ENCODE results near the gene GSN. TPM values are rescaled to one million over a fixed set of nuclear protein-coding genes. Genes with fewer than 3 reads are reported as not detected.

GSN gene
- total RNA-seq (2021) (28.4 and 43.7 TPM in 2 replicates), Bru-seq, nascent RNA (percentile 44 among the genes with signal in this experiment), BruChase-seq, experiment 1, labeled RNA remaining after a 2-hour chase (percentile 43 among the genes with signal in this experiment), BruChase-seq, experiment 2, labeled RNA remaining after a 6-hour chase (percentile 42 among the genes with signal in this experiment)
- long read RNA-seq, transcript GSN-203 (19 exons, 2,664 nt): minor isoform, 5 of 149 reads
- long read RNA-seq, transcript GSN-204 (17 exons, 2,657 nt): major isoform, 9 of 149 reads
- long read RNA-seq, transcript GSN-206 (17 exons, 2,311 nt): minor isoform, 7 of 149 reads
- long read RNA-seq, partial matches to known transcripts: 24 of 149 reads
- long read RNA-seq, other reads (novel, unspliced or antisense): 103 of 149 reads

DNA sequence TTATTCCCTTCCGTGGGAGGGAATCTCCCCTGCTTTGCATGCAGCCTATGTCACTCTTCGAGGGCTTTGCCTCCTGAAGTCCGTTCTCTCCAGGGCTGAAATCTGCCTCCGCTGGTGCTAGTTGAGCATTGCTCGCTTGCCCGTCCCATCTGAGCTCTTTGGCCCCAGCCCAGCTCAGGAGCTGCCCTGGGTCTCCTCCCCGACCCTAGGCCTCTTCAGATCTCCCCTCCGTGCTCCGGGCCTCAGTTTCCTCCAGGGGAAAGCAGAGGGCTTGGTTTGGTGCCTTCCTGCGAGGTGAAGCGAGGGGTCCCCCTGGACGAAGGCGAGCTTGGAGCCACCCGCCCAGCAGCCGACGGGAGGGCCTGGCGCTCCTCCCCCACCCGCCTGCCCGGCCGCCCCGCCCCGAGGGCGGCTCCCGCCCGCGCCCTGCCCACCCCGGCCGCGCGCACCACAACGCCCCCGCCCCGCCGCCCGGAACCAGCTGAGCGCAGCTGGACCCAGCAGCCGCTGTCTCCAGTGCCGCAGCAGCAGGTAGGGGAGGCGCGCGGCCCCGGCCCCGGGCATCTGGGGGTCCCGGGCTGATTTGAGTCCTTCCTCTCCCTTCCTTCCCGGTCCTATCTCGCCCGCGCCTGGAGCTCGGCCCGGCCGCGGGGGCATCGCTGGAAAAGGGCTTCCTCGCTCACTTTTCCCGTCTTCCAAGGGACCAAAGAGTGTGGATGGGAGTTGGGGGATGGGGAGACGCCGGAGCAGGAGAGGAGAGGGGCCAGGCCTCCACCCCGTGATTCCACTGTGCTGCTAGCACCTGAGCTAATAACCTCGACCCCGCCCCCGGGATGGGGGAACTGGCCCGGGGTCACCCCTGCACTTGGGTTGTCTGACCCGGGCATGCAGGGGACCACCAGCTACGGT, at the start of gene GSN:
Gene GSN (plus strand): TSS at position 474 of the 909 bp plus-strand sequence. CDS start 33,810 bp downstream, outside the sequence.
- peak; percentile 69 for DNase-seq (ENCODE audit: low spot score)
- TF ChIP-seq, protein P1, sequence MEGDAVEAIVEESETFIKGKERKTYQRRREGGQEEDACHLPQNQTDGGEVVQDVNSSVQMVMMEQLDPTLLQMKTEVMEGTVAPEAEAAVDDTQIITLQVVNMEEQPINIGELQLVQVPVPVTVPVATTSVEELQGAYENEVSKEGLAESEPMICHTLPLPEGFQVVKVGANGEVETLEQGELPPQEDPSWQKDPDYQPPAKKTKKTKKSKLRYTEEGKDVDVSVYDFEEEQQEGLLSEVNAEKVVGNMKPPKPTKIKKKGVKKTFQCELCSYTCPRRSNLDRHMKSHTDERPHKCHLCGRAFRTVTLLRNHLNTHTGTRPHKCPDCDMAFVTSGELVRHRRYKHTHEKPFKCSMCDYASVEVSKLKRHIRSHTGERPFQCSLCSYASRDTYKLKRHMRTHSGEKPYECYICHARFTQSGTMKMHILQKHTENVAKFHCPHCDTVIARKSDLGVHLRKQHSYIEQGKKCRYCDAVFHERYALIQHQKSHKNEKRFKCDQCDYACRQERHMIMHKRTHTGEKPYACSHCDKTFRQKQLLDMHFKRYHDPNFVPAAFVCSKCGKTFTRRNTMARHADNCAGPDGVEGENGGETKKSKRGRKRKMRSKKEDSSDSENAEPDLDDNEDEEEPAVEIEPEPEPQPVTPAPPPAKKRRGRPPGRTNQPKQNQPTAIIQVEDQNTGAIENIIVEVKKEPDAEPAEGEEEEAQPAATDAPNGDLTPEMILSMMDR (conservative IDR thresholded peaks at IDR 0.05; ENCODE audit: low read depth, low read length): no peak
- no peak for TF ChIP-seq EZH2 (IDR thresholded peaks at IDR 0.05; ENCODE audit: borderline replicate concordance, low read depth, low read length, poor library complexity, severe bottlenecking)
- peaks cover 19% of the 10 kb centered on the region for H3K4me1 ChIP-seq (ENCODE audit: insufficient read depth, low read length, poor library complexity, severe bottlenecking)
- H3K27ac ChIP-seq (ENCODE audit: low read depth, low read length, poor library complexity, severe bottlenecking): no peak within 1 kb of the TSS
- H3K4me3 ChIP-seq (ENCODE audit: low read depth, low read length, poor library complexity, severe bottlenecking): peak within 1 kb of the TSS; percentile 73
- H3K9me3 ChIP-seq (ENCODE audit: low read depth, low read length, poor library complexity, severe bottlenecking): no peaks in the 10 kb centered on the region
- BruUV-seq (replicated peaks): no TSS peak
- no peaks in the 10 kb centered on the region for H3K36me3 ChIP-seq (ENCODE audit: insufficient read depth, low read length, poor library complexity, severe bottlenecking)
- H3K27me3 ChIP-seq (replicated peaks; ENCODE audit: insufficient read depth, low read depth, low read length, poor library complexity): no peaks in the 10 kb centered on the region
- CTCF ChIA-PET: interaction anchor here (0.9 to 2.3 kb wide), 3 partner anchors 10 to 108 kb away, joined by 3 to 10 read pairs (median 4); no protein-coding TSS in a partner anchor
- intact Hi-C loops (cut with micrococcal nuclease; ENCODE audit: unreplicated experiment): loop anchor here (5.0 kb wide), 1 partner anchor 41 kb away; no protein-coding TSS in a partner anchor
- POLR2A ChIA-PET (ENCODE audit: low non-redundant PET): no interaction called here

DNA sequence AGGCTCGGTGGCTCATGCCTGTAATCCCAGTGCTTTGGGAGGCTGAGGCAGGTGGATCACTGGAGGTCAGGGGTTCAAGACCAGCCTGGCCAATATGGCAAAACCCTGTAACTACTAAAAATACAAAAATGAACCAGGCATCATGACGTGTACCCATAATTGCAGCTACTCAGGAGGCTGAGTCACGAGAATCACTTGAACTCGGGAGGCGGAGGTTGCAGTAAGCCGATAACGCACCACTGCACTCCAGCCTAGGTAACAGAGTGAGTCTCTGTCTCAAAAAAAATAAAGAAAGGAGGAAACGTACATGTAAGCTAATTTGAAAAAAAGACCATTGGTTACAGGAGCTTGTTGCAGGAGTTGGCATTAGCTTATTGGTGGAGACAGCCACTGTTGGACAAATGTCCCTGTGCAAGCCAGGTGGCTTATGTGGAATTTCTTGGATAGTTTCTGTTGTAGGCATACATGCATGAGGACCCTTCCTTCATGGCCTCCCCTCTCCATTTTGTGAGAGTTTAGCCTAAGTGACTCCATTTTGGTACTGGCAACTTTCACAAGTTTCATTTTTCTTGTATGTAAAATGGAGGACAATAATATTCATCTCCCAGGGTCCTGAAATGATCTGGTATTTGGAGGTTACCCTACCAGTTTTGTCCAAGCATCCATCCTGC, 49.5 kb upstream of the GSN start:
- no peak for TF ChIP-seq EZH2 (IDR thresholded peaks at IDR 0.05; ENCODE audit: borderline replicate concordance, low read depth, low read length, poor library complexity, severe bottlenecking)
- TF ChIP-seq, protein P1 (conservative IDR thresholded peaks at IDR 0.05; ENCODE audit: low read depth, low read length): no peak
- Histone ChIP-seq H3K36me3 (ENCODE audit: insufficient read depth, low read length, poor library complexity, severe bottlenecking) (no peaks in the 10 kb centered on the region), H3K4me1 (ENCODE audit: insufficient read depth, low read length, poor library complexity, severe bottlenecking) (peaks cover 7% of the 10 kb centered on the region), H3K27me3 (replicated peaks; ENCODE audit: insufficient read depth, low read depth, low read length, poor library complexity) (no peaks in the 10 kb centered on the region), H3K9me3 (ENCODE audit: low read depth, low read length, poor library complexity, severe bottlenecking) (no peaks in the 10 kb centered on the region), H3K27ac (ENCODE audit: low read depth, low read length, poor library complexity, severe bottlenecking) (no peak overlapping the region), H3K4me3 (ENCODE audit: low read depth, low read length, poor library complexity, severe bottlenecking) (no peak overlapping the region)
- POLR2A ChIA-PET (ENCODE audit: low non-redundant PET): no interaction called here
- CTCF ChIA-PET: interaction anchor here (0.6 kb wide), 1 partner anchor 203 kb away, joined by 4 read pairs; no protein-coding TSS in a partner anchor
- intact Hi-C loops (cut with micrococcal nuclease; ENCODE audit: unreplicated experiment): no loop called here
- BruUV-seq (replicated peaks): no TSS peak
- DNase-seq (ENCODE audit: low spot score): no peak

DNA sequence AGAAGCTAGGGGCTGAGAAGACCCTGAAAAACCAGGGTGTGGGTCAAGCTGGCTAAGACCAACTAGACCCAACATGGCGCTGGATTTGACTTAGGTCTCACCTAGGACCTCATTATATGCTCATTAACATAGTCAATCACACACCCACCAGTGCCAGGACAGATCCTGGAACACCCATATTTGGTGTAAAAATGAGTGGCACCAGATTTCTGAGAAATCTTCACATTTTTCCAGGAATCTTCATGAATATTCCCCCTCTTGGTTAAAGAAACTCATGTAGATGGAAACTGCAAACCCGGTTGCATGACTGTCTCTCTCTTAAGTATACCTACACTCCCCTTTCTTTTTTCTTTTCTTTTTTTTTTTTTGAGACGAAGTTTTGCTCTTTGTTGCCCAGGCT, 48.4 kb upstream of the GSN start:
- no peaks in the 10 kb centered on the region for H3K9me3 ChIP-seq (ENCODE audit: low read depth, low read length, poor library complexity, severe bottlenecking)
- DNase-seq (ENCODE audit: low spot score): no peak
- intact Hi-C loops (cut with micrococcal nuclease; ENCODE audit: unreplicated experiment): no loop called here
- no peaks in the 10 kb centered on the region for H3K36me3 ChIP-seq (ENCODE audit: insufficient read depth, low read length, poor library complexity, severe bottlenecking)
- ChIA-PET POLR2A (ENCODE audit: low non-redundant PET) (no interaction called here), CTCF (no interaction called here)
- no peak overlapping the region for H3K4me3 ChIP-seq (ENCODE audit: low read depth, low read length, poor library complexity, severe bottlenecking)
- no peak for TF ChIP-seq EZH2 (IDR thresholded peaks at IDR 0.05; ENCODE audit: borderline replicate concordance, low read depth, low read length, poor library complexity, severe bottlenecking)
- TF ChIP-seq, protein P1 (conservative IDR thresholded peaks at IDR 0.05; ENCODE audit: low read depth, low read length): no peak
- no peak overlapping the region for H3K27ac ChIP-seq (ENCODE audit: low read depth, low read length, poor library complexity, severe bottlenecking)
- peaks cover 10% of the 10 kb centered on the region for H3K4me1 ChIP-seq (ENCODE audit: insufficient read depth, low read length, poor library complexity, severe bottlenecking)
- BruUV-seq (replicated peaks): no TSS peak
- no peaks in the 10 kb centered on the region for H3K27me3 ChIP-seq (replicated peaks; ENCODE audit: insufficient read depth, low read depth, low read length, poor library complexity)

Data from A673 (cell line).